Stimulated activated CD8-positive, alpha-beta memory T cell treated with anti-CD3 and anti-CD28 coated beads, Interleukin-12 subunit alpha, Interleukin-12 subunit beta, amount 100 ng/mL, for 1 hour (primary cell): ENCODE data around the gene ATP8B1.

Experiments
- DNase-seq: peaks from one replicate; pipeline ENCODE4 v3.0.0-alpha.2; 2020; ENCODE audit warnings: low read depth

ATP8B1 gene

DNA sequence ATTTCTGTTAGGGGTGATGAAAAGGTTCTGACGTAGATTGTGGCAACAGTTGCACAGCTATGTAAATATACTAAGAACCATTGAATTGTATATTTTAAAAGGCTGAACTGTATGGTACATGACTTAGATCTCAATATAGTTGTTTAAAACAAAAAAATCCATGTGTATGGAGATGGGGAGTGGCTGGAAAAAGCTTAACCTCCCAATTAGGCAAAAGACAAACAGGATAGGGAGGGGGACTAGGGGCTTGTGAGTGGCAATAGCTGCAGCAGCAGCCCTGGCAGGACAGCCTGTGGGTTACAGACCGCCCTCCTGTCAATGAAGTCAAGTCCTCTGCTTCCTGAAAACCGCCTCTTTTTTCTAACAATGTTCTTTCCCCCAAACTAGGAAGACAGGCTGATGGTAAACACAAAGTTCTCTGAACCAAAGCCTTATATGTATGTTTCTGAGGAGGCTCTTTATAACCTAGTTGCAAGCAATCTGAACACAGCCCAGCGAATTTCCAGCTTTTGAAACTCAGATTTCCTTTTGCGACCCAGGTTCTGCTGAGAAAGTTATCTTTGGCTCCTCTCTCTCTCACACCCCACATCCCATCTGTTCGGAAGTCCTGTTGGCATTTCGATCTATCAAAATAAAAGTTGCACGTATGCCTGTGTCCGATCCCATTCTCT lies 10.3 kb downstream of the ATP8B1 start:
- no peak for DNase-seq

GRCh38 chr18:57791911-57792310 lies 11.2 kb downstream of the ATP8B1 start:
- DNase-seq: no peak

DNA sequence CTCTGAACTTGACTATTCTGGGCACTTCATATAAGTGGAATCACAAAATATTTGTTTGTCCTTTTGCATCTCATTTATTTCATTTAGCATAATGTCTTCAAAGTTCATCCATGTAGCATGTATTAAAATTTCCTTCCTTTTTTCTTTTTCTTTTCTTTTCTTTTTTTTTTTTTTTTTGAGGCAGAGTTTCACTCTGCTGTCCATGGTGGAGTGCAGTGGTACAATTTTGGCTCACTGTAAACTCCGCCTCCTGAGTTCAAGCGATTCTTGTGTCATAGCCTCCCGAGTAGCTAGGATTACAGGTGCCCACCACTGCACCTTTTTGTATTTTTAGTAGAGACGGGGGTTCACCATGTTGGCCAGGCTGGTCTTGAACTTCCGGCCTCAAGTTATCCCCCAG lies 11.9 kb downstream of the ATP8B1 start:
- DNase-seq: no peak

- DNase-seq: no peak
These were observed 12.8 kb downstream of the ATP8B1 start for GRCh38 chr18:57790316-57790715.

- DNase-seq: no peak
These were observed 13.4 kb downstream of the ATP8B1 start for GRCh38 chr18:57789759-57790158.

GRCh38 chr18:57789090-57789489 lies 14.0 kb downstream of the ATP8B1 start:
- no peak for DNase-seq

DNA sequence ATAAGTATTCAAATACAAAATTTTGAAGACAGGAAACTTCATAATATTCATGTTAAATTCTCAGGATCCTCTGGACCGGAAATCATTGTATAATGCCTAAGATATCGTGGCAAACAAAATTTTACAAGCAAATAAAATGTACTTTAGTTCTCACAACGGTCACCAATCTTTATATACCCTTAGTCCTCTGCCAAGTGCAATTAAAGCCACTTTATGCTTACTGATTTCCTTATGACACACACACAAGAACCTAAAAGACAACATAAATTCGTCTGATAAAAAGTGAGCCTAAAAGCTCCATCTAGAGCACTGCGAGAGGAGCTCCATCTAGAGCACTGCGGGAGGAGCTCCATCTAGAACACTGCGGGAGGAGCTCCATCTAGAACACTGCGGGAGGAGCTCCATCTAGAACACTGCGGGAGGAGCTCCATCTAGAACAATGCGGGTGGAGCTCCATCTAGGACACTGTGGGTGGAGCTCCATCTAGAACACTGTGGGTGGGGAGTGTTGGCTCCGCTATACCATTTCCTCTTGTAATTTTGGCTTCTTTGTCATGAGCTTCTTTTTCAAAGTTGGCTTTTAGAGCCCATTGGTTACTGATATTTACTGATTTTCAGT lies 15.9 kb downstream of the ATP8B1 start:
- DNase-seq: no peak

GRCh38 chr18:57785751-57786437 lies 17.2 kb downstream of the ATP8B1 start:
- no peak for DNase-seq

- DNase-seq: no peak
These were observed 18.4 kb downstream of the ATP8B1 start for GRCh38 chr18:57784801-57785114.

DNA sequence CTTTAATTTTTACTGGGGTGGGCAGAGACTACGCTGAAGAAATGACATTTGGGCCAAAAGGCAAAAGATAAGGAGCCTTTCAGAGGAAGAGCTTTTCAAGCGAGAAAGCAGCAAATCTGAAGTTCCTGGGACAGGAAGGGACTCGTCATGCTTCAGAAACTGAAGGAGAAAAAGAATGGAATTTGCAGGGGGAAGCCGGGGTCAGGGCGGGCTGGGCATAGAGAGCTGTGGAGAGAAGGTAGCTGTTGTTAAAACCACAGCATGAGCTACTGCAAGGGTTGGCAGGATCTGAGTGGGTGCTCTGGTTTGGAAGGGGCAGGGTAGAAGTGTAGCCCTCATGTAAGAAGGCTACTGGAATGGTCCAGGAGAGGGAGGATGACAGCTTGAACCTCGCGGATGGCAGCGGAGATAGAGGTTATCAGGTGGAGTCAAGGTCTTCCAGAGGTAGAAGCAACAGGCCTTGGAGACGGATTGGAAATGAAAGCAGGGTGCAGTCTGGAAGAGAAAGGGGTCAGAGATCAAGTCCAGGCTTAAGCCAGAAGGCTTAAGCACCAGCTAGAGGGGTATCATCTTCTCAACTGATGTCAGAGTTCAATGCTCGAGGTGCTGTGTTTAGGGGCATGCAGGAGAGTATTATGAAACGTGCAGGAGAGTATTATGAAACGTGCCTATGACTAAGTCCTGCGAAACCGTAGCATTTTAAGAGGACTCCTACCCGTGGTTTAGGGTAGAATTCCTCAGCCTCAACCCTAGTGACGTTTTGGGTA lies 18.9 kb downstream of the ATP8B1 start:
- no peak for DNase-seq

DNA sequence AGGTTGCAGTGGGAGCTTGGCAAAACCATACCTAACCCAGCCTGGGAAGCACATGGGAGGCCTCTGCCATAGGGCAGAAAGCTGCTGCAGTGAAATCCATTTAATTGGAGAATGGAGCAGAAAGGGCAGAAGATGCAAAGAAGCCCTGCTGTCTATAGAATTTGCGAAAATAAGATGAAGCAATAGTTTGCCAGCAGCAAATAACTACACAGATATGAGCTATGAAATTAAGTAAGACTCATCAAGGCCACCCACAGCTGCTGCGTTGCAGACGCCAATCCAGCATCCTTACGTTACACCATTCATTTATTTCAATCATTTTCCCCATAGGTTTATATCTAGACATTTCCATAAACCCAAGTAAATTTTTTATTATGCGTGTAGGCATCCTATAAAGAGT lies 21.1 kb downstream of the ATP8B1 start:
- no peak for DNase-seq

- DNase-seq: no peak
These were observed 22.3 kb downstream of the ATP8B1 start for GRCh38 chr18:57780706-57781347.

GRCh38 chr18:57780318-57780705 lies 22.8 kb downstream of the ATP8B1 start:
- no peak for DNase-seq

- no peak for DNase-seq
These were observed 26.3 kb downstream of the ATP8B1 start for GRCh38 chr18:57776767-57777166.

DNA sequence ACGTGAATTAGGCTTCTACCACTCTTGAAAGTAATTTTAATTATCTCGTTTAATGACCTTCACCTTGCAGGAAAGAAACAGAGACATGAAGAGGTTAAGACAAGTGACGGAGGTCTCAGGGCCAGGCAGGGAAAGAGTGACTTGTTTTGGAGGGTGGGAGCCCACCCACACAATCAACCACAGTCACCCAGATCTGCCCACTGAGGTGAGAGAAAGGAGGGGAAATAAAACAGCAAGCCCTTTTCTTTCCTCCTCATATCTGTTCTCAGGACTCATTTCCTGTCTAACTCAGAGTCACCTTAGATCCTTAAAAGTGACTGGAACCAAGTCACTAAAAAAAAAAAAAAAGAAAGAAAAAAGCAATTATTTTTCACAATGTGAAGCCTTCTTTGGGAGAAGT lies 26.8 kb downstream of the ATP8B1 start:
- no peak for DNase-seq

- DNase-seq: no peak
These were observed 27.2 kb downstream of the ATP8B1 start for GRCh38 chr18:57775937-57776336.

DNA sequence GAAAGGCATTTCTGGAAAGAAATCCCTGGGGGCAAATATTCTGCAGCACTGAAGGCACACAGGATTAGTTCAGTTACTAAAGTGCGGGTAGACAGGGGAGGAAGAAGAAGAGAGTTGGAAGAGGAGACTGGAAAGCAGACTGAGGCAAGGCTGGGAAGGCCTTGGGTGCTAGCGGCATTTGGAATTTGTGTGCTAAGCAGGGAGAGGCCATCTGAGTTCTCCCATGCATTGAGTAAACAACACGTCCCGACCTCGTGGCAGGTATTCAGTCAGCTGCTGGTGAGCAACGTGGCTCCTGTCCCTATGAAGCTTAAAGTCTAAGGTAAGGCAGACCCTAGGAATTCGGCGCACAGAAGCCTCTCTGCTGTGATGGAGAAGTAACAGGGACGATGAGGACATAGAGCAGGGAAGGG lies 30.7 kb downstream of the ATP8B1 start:
- DNase-seq: no peak

DNA sequence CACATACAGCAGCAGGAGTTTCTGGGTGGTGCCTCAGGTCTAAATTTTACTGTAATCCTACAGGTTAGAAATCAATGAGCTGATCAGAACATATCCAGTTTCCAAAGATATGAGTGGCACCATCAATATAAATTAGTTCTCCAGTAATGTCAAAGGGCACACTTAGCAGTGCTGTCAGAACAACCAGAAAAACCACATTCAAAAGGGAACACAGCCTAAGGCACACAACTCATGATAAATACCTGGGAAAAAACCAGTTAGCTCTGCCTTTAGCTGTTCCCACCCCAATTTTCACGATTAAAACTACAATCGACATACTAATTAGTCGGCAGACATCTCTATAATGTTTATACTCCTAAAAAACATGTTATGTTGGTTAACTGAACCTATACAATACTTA lies 31.5 kb downstream of the ATP8B1 start:
- no peak for DNase-seq

GRCh38 chr18:57771193-57771592 lies 31.9 kb downstream of the ATP8B1 start:
- DNase-seq: no peak

GRCh38 chr18:57768537-57769326 lies 34.4 kb downstream of the ATP8B1 start:
- no peak for DNase-seq

- no peak for DNase-seq
These were observed 35.7 kb downstream of the ATP8B1 start for GRCh38 chr18:57767259-57768050.
